ENCODE results near the gene SSBP2.

SSBP2 gene

DNA sequence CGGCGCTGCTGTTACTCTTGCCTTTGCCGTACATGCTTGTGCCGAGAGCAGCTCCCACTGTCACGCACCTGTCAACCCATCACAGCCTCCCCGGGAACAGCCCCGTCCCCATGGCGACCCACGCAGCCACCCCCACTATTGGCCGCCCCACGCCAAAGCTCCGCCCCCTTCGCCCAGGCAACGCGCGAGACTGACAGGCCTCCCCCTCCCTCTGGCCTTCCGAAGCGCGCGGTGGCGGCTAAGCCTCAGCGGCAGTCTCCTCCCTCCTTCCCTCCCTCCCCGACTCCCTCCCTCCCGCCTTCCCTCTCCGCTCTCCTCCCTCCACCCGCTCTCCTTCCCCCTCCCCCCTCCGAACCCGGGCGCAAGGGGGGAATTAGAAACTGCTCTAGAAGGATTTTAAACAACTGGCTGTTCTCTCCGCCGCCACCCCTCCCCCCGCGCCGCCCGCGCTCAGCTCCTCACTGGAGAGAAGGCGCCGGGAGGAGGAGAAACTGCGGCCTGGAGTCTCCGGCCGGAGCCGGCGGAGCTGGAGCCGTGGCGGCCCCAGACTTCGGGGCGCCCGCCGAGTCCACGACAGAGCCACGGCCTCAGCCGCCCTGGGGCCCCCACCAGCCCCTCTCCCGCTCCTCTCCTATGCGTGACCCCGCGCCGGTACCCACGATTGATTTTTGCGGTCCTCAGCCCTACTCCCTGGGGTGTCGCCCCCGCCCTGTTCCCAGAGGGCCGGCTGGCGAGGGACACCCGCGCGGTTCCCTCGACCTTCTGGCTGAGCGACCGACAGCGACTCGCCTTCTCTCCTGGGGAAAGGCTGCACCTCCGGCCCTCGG, at the start of gene SSBP2:
Gene SSBP2, minus strand, starts transcription at position 89 of the 827 bp plus-strand sequence. Its CDS starts 55 bp downstream, at position 34.
- DNase-seq (ENCODE audit: low spot score), result peak; percentile 97

DNA sequence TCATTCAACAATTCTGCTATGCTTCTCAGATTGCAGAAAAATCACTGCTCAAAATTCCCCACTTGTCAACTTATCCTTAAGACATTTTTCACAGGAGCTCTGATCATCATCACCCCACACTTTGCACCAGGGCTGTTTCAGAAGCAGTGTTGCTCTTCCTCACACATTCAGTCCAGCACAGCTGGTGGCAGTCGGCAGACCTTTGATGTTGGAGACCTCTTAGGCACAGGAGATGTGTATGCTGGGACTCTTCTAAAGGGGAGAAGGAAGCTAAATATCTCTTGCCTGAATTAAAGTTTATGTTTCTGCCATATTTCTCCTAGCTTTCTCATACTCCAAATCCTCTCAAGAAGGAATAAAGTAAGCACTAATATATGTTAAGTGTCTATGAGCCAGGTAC, 44.8 kb upstream of the SSBP2 start:
- no peak for DNase-seq (ENCODE audit: low spot score)

DNA sequence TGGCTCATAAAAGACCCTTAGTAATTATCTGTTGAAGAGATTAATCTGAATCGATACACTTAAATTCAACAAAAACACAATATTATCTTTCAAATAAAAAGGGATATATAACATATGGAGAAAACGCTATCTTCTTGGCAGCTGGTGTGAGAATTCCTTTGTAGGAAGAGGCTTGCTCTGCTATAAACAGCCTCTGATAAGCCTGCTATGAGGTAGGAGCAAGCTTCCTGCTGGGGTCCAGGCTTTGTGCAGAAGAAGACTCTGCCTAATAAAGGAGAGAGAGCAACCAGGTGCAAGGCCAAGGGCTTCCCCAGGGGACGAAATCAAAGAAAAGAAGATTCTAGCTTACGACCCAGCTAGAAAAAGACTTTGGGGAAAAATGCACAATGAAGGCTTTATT, 43.3 kb upstream of the SSBP2 start:
- no peak for DNase-seq (ENCODE audit: low spot score)

DNA sequence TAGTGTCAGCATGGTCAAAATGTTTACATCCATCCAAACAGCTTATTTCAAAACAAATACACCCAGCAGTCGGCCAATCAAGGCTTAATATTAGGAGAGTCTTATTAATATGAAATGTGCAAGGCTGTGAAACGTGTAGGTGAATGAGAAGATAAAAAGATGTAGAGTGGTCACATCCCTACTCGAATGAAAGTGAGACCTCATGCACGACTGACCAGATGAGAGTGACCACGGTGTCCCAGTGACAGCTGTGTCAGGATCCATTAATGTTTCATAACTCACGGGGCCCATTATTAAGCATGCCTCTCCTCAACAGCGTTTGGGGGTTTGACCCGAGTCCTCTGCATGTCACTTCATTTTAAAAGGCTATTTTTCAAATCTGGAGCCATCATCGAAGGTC, 39.4 kb upstream of the SSBP2 start:
- DNase-seq (ENCODE audit: low spot score), result no peak

DNA sequence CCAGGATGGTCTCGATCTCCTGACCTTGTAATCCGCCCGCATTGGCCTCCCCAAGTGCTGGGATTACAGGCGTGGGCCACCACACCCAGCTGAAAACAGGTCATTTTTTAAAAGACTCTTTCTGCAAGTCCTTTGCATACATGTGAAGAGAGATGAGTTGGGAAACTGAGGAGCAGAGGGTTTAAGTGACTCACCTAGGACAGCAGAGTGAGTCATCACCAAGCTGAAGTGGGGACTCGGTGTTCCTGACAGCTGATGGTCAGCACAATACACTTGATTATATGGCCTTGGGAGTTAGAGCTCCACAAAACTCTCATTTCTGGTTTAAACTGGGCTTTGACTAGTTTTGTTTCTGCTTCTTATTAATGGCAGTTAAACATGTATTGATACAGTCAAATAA, 38.1 kb upstream of the SSBP2 start:
- no peak for DNase-seq (ENCODE audit: low spot score)

DNA sequence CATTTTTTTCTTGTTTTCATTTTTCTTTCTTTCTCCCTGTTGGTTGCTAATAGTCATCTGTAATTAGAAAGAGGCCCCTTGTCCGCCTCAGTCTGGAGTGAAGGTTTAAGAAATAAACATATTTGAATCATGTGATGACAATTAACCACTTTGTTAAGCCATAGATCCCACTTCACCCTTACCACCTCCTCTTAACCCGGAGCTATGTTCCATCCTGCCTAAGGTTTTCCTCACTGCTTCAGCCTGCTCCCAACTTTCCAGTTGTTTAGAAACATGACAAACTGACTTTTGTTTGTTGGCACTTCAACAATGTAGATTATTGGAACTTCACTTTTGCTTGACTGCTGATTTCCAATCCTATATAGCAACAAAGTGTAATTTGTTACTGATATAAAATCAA, 37.4 kb upstream of the SSBP2 start:
- DNase-seq (ENCODE audit: low spot score), result no peak

DNA sequence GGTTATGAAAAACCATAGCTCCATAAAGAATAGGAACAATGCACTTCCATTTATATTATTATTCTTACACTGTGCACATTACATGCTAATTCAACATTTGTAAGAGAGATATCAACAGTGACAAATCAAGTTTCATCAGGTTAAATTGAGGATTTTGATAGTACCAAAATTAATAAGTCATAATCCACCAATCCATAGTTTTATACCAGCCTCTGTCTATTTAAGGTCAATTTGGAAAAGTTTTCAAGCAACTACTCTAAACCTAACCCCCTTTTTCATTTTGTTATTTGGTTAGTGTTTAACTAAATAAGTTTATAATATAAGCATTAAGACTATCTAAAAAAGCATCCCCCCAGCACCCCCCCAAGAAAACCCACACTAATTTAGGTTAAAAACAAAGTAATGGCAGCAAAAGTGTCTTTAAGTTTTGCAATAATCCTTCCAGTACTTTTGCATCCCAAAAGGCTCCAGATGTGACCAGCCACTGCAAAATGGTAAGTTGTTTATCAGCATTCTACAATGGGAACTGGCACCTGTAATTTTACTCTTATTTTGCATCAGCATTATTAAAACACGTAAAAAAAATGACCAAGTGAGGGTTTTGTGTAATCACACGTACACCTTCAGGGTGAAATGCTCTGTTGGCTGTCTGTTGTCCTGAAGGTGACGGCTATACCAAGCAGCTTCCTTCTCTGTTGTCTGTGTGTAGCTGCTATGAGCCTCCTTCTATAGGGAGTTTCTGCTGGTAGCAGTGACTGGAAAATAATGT, 36.8 kb upstream of the SSBP2 start:
- DNase-seq (ENCODE audit: low spot score), result peak; percentile 9

DNA sequence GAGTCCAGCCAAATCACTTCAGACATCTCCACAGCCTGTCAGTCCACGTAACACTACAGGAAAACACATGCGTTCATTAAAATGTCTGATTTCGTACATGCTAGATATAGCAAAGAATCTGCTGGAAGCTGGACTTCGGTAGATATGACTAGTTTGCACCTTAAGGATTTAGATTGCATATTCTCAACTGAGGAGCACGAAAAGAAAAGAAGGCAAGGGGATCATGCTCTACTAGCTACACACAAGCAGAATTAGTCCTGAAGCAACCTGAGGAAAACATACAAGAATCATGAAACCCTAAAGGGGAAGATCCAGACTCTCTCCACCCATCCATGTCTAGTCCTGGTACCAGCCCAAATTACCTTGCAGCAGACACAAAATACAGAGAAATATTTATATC, 36.1 kb upstream of the SSBP2 start:
- no peak for DNase-seq (ENCODE audit: low spot score)

DNA sequence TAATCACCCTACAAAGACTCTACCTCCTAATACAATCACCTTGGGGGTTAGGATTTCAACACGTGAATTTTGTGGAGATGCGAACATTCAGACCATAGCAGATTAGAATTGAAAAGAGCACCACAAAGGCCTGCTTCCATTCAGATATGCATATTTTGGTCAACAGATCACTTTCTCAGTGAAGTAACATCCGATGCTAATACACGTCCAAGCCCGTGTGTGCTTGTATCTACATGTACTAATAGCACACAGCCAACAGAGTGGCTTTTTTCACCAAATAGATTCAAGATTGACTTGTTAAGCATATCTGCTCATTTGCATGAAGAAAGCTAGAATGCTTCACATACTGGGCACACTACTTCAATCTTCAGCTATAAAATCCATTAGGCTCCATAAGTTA, 35.6 kb upstream of the SSBP2 start:
- DNase-seq (ENCODE audit: low spot score), result no peak

DNA sequence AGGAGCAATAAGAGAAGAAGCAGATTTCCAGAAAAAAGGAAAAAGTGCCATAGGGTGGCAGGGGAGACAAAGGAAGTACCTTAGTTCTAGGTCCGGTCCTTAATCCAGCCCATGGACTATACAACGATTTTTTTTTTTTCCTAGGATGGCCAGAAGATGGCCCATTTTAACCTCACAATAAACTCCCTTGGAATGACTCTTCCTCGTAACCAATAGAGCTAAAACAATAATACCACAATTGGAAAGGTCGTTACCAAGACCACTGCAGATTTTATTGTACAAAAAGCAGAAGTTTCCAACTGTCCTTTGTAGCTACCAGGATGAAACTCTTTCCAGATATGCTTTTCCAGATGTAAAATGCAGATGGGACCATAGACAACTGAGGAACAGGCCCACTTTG, 34.4 kb upstream of the SSBP2 start:
- no peak for DNase-seq (ENCODE audit: low spot score)

DNA sequence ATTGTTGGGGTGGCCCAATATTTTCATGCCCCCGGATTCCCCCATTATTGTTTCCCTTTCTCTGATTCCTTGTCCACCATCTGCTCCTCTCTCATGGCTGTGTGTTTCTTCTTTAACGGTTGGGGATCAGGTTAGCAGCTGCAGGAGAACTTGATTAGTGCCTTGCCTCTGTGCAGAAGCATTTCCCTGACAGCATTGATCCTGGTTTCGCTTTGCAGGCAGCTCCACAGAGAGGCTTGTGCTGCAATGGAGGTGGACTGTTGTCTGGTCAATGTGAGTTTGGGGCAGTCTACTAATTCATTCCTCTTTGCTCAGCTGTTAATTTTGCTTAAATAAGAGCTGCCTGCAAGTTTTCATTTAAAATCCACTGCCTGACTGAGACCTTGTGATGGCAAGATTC, 32.5 kb upstream of the SSBP2 start:
- no peak for DNase-seq (ENCODE audit: low spot score)

DNA sequence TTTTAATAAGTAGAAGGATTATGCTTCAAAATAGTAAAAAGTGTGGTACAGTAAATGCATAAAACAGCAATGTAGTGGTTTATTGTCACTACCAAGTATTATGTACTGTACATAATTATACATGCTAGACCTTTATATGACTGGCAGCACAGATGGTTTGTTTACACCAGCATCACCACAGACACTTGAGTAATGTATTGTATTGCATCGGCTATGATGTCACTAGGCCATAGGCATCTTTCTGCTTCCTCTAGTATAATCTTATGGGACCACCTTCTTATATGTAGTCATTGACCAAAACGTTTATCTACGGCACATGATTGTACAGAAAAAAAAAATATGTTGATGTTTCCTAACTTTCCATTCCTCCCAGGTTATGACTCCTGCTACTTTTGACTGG, 31.9 kb upstream of the SSBP2 start:
- no peak for DNase-seq (ENCODE audit: low spot score)

DNA sequence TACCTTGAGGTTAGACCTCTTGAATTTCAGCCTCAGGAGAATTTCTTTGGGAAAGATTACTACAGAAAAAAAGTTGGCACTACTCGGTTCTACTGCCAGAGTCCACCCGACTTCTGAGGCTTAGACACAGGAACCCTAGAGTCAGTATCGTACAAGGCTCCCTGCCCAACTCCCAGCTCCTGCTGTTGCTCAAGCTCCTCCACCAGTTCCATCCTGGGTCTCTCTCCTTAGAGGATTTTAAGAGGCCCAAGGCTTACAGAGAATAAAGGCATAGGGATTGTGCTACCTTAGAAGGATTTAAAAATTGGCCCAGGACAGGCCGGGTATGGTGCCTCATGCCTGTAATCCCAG, 29.0 kb upstream of the SSBP2 start:
- no peak for DNase-seq (ENCODE audit: low spot score)

DNA sequence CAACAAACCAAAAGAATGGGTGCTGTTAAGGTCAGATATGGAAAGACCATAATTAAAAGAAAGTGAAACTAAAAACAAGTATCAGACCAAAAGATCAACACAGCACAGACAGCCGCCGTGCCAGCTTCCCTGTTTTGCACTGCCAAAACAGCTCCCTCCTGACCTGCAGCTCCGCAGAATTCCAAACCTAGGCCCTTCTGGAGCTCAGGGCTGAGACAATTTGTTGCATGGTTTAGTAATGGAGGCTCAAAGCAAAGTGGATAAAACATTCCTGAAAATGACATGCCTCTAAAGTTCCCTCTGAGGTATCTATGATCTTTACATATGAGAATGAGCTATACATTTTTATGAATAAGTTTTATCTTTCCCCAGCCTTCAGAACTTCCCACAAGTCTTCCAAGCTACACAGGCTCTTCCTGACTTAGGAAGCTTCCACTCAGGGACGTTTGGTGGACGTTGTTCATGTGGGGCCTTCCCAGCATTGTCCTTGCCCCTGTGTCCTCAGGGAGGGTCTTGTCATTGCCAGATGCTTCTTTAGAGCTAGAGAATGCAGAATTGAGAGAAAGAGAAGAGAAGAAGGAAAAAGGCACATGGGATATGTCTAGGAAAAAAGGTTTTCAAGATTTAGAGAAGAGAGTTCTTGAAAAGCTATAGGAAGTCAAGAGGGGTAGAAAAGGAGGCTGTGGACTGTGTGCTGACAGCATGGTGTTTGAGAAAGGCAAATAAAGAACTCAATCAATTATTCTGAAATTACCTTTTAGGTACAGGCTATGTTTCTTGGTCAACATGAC, 28.4 kb upstream of the SSBP2 start:
- peak; percentile 55 for DNase-seq (ENCODE audit: low spot score)

DNA sequence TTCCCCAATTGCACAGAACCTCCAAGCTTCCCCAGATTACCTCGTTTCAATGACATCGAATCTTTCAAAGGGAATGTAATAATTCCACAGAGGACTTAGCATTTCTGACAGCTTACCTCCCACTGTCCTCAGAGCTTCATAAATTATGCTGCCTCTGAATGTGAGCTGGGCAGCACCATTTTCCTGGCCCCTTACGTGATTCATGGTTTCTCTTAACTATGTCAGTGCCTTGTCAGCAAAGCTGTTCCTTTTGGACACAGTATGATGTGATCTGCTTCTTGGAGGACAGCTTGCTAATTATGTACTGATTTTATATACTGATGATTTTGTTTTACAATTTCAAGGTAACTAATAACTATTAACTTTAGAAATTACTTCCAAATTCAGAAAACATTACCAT, 27.7 kb upstream of the SSBP2 start:
- peak; percentile 16 for DNase-seq (ENCODE audit: low spot score)

DNA sequence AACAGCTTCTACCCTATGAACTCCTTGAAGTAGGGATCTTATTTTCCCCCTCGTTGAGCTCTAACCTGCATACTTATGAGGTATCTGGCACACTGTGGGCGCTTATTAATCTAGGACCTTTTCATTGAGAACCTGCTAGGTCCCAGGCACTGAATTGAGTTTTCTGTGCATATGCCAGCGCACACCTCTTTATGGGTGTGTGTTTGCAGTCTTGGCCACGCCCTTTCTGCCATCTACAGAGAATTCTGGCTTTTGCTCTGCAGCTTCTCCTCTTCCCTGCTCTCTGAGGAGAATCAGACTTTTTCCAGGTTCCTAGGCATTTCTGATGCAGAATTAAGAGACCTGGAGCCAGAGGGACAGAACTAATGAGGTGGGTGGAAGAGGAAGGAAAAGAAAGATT, 25.4 kb upstream of the SSBP2 start:
- DNase-seq (ENCODE audit: low spot score), result no peak

DNA sequence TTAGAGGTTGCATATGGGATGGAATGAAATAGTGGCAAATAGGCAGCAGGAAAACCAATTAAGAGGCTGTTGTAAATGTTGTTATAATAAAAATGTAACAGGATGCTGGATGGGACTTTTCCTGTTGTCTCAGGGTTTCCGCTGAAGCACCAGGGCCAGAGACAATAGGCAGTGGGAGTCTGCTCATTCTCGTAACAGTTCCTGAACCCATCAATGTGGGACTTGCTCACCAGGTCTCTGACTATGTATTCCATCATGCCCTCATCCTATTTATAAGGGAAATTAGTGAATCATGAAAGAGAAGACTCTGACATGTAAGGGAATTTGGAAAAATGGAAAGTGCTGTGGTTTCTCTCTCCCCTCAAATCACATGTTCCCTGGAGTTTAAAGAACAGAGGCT, 23.5 kb upstream of the SSBP2 start:
- no peak for DNase-seq (ENCODE audit: low spot score)

DNA sequence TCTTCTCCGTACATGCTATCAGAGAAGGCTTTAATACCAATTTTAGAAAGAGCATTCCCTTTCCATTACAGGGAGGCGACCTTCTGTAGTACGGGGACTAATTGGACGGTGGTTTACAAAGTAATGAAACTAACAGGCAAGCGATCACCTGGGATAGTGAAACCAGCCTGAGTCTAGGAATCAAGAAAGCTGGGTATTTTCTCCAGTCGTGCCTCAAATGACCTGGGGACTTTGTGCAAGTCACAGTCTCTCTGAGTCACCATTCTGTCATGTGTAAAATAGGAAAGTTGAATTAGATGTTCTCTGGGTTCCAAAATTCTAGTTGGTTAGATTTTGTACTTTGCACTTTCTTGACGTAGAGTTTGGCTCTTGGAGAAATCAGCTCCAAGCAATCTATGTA, 22.7 kb upstream of the SSBP2 start:
- DNase-seq (ENCODE audit: low spot score), result no peak

DNA sequence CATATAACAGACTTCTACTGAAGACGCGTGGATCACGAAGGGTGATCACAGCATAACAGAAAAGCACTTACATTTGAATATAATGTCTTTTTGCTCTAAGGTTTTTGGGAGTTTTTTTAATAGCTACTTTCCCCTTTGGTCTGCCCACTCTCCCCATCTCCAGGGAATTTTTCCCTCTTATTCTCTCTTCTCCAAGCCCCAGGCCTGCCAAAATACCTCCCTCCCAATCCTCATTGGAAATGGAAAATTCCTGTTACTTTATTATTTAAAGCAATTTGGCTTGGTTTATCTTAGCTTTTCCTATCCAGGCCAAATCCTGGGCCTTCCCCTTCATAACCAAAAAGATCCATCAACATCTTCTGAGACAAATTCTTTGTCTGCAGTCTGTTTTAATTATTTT, 22.3 kb upstream of the SSBP2 start:
- DNase-seq (ENCODE audit: low spot score), result no peak

DNA sequence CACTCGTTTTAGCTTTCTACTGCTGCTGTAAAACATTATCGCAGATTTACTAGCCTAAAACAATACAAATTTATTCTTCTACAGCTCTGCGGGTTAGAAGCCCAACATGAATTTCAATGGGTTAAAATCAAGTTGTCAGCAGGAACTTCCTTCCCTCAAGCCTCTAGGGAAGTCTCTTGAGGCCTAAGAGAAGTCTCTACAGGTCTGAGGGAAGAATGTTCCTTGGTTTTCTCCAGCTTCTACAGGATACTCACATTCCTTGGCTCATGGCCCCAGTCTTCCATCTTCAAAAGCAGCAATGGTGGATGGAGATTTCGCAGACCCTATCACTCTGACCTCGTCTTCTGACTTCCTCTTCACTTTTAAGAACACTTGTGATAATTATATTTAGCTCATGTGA, 21.6 kb upstream of the SSBP2 start:
- no peak for DNase-seq (ENCODE audit: low spot score)

DNA sequence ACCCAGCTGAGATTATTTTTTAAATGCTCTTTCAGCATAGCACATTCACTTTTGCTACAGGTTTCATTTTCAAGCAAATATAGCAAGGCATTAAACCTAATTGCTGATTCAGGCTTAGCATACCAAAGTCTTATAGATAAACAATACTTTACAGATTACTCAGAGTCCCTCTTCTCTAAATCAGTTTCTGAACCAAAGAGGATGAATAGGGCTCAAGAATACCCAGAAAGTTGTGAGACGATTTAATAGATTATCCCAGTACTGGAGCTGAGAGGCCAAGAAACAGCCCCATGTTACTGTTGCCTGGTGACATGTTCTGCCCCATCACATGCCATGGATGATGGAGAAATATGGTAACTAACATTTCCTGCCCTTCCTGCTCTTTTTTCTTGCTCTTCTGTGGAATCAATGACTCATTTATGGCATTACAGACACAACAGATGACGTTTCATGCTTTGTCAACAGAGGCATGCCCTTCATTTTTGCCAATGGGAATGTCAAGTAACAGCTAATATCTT, 18.1 kb upstream of the SSBP2 start:
- DNase-seq (ENCODE audit: low spot score), result no peak

DNA sequence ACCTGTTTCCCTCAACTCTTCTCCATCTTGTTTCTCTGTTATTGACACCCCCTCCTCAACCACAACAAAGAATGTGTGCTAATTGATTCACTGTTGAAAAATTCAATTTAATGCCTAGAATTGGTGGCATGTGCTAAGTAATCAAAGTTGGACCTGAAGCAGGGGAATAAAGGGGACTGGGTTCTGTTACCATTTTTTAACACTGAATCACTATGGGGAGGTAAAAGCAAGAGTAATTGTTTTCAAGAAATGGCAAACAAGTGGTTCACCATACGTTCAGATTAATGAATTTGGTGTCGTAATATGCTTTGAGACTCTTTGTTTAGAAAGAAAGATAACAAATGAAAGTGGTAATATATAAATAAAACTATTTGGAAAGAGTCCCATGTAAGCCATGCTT, 17.0 kb upstream of the SSBP2 start:
- DNase-seq (ENCODE audit: low spot score), result no peak

DNA sequence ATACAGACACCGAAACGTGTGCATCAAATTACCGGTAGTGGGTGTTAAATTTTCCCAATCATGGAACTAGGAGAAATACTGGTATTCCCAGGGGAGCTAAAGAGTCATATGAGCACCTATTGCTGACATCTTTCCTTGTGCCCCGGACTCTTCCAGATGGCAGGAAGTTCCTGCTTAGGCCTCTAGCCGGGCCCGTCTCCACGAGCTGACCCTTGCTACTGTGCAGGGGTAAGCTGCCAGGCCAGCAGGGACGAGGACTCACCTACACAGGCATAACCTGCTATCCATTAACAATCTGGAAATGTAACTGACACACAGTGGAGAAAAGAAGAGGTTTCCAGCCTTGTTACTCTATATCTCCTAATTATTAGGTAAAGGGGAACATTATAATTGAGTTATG, 16.2 kb upstream of the SSBP2 start:
- DNase-seq (ENCODE audit: low spot score), result no peak
